ENCODE results near the gene FDX2. TPM values are rescaled to one million over a fixed set of nuclear protein-coding genes. Genes with fewer than 3 reads are reported as not detected.

Gene FDX2
- total and polyA plus RNA-seq, 7 donors, result 19.2 to 45.9 (median 25.2) TPM

- no peak for DNase-seq
- WGBS, 2 donors, result 93 to 94% methylated on average over 13 of the region's 13 CpGs
- Histone ChIP-seq H3K27ac (no peak overlapping the region), H3K4me3 (no peak overlapping the region), H3K4me1 (peaks cover 0 to 18% (median 13%) of the 10 kb centered on the region in 4 donors), H3K27me3 (no peaks in the 10 kb centered on the region), H3K36me3 (peaks cover 34 to 76% (median 57%) of the 10 kb centered on the region in 4 donors), H3K9me3 (no peaks in the 10 kb centered on the region)
- TF ChIP-seq POLR2A (IDR thresholded peaks at IDR 0.05) (no peak), POLR2AphosphoS5 (IDR thresholded peaks at IDR 0.05) (no peak), EP300 (IDR thresholded peaks at IDR 0.05) (no peak)
- TF ChIP-seq, protein P1, sequence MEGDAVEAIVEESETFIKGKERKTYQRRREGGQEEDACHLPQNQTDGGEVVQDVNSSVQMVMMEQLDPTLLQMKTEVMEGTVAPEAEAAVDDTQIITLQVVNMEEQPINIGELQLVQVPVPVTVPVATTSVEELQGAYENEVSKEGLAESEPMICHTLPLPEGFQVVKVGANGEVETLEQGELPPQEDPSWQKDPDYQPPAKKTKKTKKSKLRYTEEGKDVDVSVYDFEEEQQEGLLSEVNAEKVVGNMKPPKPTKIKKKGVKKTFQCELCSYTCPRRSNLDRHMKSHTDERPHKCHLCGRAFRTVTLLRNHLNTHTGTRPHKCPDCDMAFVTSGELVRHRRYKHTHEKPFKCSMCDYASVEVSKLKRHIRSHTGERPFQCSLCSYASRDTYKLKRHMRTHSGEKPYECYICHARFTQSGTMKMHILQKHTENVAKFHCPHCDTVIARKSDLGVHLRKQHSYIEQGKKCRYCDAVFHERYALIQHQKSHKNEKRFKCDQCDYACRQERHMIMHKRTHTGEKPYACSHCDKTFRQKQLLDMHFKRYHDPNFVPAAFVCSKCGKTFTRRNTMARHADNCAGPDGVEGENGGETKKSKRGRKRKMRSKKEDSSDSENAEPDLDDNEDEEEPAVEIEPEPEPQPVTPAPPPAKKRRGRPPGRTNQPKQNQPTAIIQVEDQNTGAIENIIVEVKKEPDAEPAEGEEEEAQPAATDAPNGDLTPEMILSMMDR (IDR thresholded peaks at IDR 0.05), result no peak
- intact Hi-C loops (cut with DNase I), result no loop called here
These were observed 3.2 kb upstream of the FDX2 start for GRCh38 chr19:10318807-10319682.

- WGBS, 2 donors, result 92 to 94% methylated on average over 15 of the region's 15 CpGs
- no peaks in the 10 kb centered on the region for H3K9me3 ChIP-seq
- peaks cover 34 to 67% (median 49%) of the 10 kb centered on the region in 4 donors for H3K36me3 ChIP-seq
- no peak overlapping the region for H3K4me3 ChIP-seq
- no peak overlapping the region for H3K27ac ChIP-seq
- intact Hi-C loops (cut with DNase I), result no loop called here
- TF ChIP-seq POLR2AphosphoS5 (IDR thresholded peaks at IDR 0.05) (no peak), POLR2A (IDR thresholded peaks at IDR 0.05) (no peak), EP300 (IDR thresholded peaks at IDR 0.05) (no peak)
- TF ChIP-seq, protein P1 (IDR thresholded peaks at IDR 0.05), result no peak
- H3K27me3 ChIP-seq, result no peaks in the 10 kb centered on the region
- DNase-seq, result no peak
- H3K4me1 ChIP-seq, result peaks cover 0 to 18% (median 13%) of the 10 kb centered on the region in 4 donors
These were observed 2.1 kb upstream of the FDX2 start for GRCh38 chr19:10317857-10318462.

DNA sequence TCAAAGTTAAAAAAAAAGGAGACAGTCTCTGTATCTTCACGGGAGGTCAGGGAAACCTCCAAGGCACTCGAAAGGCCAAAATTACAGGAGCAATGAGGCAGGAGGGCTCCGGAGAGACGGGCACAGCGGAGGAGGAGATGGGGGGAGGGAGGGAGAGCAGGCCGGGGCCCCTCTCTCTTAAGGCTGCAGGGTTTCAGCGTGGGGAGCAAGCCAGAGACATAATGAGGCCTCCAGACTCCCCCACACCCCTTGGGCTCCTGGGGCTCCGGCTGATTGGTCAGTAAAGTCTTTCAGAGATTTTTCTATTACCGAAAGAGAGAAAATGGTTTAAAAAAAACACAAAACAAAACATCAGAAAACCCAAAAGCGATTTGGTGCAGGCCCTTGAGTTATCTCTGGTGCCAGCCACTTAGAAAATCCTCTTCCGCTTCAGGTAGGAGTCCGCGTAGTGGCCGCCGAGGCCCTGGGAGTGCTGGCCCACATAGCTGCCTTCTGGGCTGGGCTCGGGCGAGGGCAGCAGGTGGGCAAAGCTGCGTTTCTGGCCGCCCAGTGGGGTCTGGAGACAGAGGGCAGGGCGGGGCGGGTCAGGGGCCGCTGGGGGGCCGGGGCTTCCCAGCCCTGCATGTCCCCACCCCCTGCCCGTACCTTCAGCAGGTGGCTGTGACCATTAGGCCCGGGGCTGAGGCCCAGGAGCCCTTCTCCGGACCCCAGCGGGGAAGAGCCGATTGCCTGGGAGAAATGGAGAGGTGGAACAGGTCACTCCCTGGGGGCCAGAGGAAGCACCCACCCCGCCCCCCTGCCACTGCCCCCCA is 1.4 kb upstream of the FDX2 start:
- Histone ChIP-seq H3K27ac (no peak overlapping the region), H3K4me1 (peaks cover 0 to 18% (median 13%) of the 10 kb centered on the region in 4 donors), H3K4me3 (no peak overlapping the region), H3K9me3 (no peaks in the 10 kb centered on the region), H3K27me3 (no peaks in the 10 kb centered on the region), H3K36me3 (peaks cover 30 to 63% (median 42%) of the 10 kb centered on the region in 4 donors)
- intact Hi-C loops (cut with DNase I), result no loop called here
- 85 to 89% methylated on average over 29 of the region's 29 CpGs for WGBS, 2 donors
- no peak for DNase-seq
- TF ChIP-seq, protein P1 (IDR thresholded peaks at IDR 0.05), result no peak
- TF ChIP-seq EP300 (IDR thresholded peaks at IDR 0.05), result no peak

DNA sequence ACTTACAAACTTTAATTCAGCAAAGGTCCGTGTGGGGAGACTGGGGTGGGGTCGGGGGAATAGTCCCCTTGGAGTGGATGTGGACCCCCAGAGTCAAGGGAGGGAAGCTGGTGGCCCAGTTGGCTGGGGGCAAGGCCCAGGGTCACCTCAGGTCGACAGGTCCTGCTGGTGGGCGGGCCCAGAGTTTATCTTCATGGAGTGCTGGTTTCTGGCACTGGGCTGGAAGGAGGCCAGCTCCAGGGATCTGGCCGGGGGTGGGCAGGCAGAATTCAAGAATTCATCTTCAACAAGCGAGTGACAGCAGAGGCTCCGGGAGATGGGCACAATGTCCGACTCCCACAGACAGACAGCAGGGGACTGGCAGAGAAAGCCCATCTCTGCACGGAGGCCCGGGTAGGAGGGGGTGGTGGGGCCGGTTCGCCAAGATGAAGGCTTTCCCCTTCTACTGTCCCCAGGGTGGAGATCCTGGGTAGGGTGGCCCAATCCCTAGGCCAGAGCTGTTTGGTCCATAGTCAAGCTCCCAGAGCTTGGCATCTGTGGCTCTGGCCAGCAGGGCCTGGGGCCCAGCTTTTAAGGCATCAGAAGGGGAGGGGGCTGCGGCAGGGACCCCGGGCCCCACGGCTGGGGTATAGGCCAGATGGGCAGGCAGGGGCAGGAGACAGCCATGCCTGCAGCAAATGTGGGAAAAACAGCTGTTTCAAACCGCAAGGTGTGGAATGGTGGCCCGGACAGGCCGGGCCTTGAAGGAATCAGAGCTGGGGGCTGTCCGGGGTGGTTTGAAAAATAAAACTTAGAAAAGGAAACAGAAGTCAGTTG is 622 bp upstream of the FDX2 start:
- TF ChIP-seq, protein P1 (IDR thresholded peaks at IDR 0.05), result no peak
- no peak for TF ChIP-seq EP300 (IDR thresholded peaks at IDR 0.05)
- TF ChIP-seq POLR2AphosphoS5 (IDR thresholded peaks at IDR 0.05), result no peak
- TF ChIP-seq POLR2A (IDR thresholded peaks at IDR 0.05), result no peak
- Histone ChIP-seq H3K27ac (peak overlapping the region; percentile 58 to 75 (median 67)), H3K9me3 (no peaks in the 10 kb centered on the region), H3K4me3 (peak overlapping the region in 2 of 4 donors; percentile 75 to 89), H3K27me3 (no peaks in the 10 kb centered on the region), H3K36me3 (peaks cover 25 to 55% (median 35%) of the 10 kb centered on the region in 4 donors), H3K4me1 (peaks cover 0 to 18% (median 13%) of the 10 kb centered on the region in 4 donors)
- 60 to 78% methylated on average over 19 of the region's 19 CpGs for WGBS, 2 donors
- intact Hi-C loops (cut with DNase I), result no loop called here
- no peak for DNase-seq

Data from sigmoid colon (tissue), 7 donors.